Heart right ventricle (tissue), 16 donors: ENCODE results near the gene CADPS2. TPM values are rescaled to one million over a fixed set of nuclear protein-coding genes. Genes with fewer than 3 reads are reported as not detected.

Source experiments
- ATAC-seq, 8 donors: fragments of 200-7000 bp; cut with Tn5 transposase; one replicate each; pipeline ENCODE4 v1.9.1; 2020; ENCODE audit warnings: mild to moderate bottlenecking in 8 of 8, moderate library complexity in 8 of 8, moderate number of reproducible peaks in 1 of 8
- DNase-seq, 2 donors: peaks; one replicate each; pipeline ENCODE4 v3.0.0-alpha.2; 2020
- H3K27ac ChIP-seq, 10 donors: fragments of 200-600 bp; sonication (generic) in 2 of 10; one replicate each; pipeline versions ENCODE4 v1.5.0 to v1.8.0; 2020 to 2022; ENCODE audit warnings: mild to moderate bottlenecking in 3 of 10
- H3K27me3 ChIP-seq, 7 donors: fragments of 200-600 bp; one replicate each; pipeline ENCODE4 v1.8.0; 2021 to 2022; ENCODE audit warnings: mild to moderate bottlenecking in 2 of 7
- H3K36me3 ChIP-seq, 9 donors: fragments of 200-600 bp; sonication (generic) in 1 of 9; one replicate each; pipeline versions ENCODE4 v1.5.0 to v1.8.0; 2020 to 2022; ENCODE audit warnings: mild to moderate bottlenecking in 2 of 9
- H3K4me1 ChIP-seq, 9 donors: fragments of 200-600 bp; sonication (generic) in 1 of 9; one replicate each; pipeline versions ENCODE4 v1.5.0 to v1.8.0; 2020 to 2022; ENCODE audit warnings: mild to moderate bottlenecking in 4 of 9
- H3K4me3 ChIP-seq, 10 donors: fragments of 200-600 bp; sonication (generic) in 2 of 10; one replicate each; pipeline versions ENCODE4 v1.5.0 to v1.8.0; 2020 to 2022; ENCODE audit warnings: mild to moderate bottlenecking in 7 of 10, moderate library complexity in 2 of 10
- H3K9me3 ChIP-seq, 11 donors: fragments of 200-600 bp in 10 of 11; sonication (generic) in 2 of 11; one replicate each; pipeline versions ENCODE4 v1.5.0 to v1.8.0; 2013 to 2022; ENCODE audit warnings: mild to moderate bottlenecking in 2 of 11, control low read depth in 1 of 11, moderate library complexity in 1 of 11
- CTCF ChIP-seq, 9 donors: fragments of 200-600 bp; sonication (generic) in 2 of 9; IDR thresholded peaks; one replicate each; pipeline versions ENCODE4 v1.5.0 to v1.8.0; 2021 to 2022; ENCODE audit warnings: antibody characterized with exemption in 9 of 9, mild to moderate bottlenecking in 5 of 9, moderate library complexity in 1 of 9
- WGBS, 2 donors: extraction: QIAGEN DNeasy Blood & Tissue Kit; methylation state at CpG; one replicate each; pipeline ENCODE4 v1.1.7; 2013; ENCODE audit warnings: inconsistent platforms in 1 of 2; 5-methylcytosine and 5-hydroxymethylcytosine counted together
- intact Hi-C, 10 donors: fragments of 100-400 bp; cut with DNase I; formaldehyde crosslinking; loops; one replicate each; pipeline versions ENCODE4 v1.11.1 to v1.14.2; 2022
- polyA plus RNA-seq, 2 donors: library from polyadenylated mRNA; stranded (reverse); fragments of 200-250 nt; gene quantifications; one replicate each; pipeline ENCODE4 v1.2.3, GENCODE V29; 2013
- total RNA-seq, 10 donors: library from RNA; stranded (reverse); fragmentation: NEBNext Ultra II Directional in 3 of 10; extraction: Animal tissue kit (Norgen Biotek cat#: 25700) in 3 of 10; gene quantifications; one replicate each; pipeline versions ENCODE4 v1.2.1 to v1.2.4, GENCODE V29; 2021 to 2023
- donor health status: Arrhythmogenic right ventricular cardiomyopathy.
- donor health status: ischemic (EF 13 %, LVEDD 7.1; RV severe dilation, severe dysfunction).
- donor health status: healthy with polysubstance abuse.
- donor health status: DM: no; HTN: yes; CAD: no.
- donor health status: DM: no; HTN: no; CAD: no.
- donor health status: ischemic (EF 25% LVEDD 6.9; RV normal size, moderate dysfunction).
- donor health status: ischemic (EF 25% LVEDD 5.7; RV mildly dilated, moderate dysfunction).
- donor health status: healthy.
- donor health status: DM: yes; HTN: yes; CAD: no.
- donor health status: Ischemic cardiomyopathy.
- donor health status: ischemic (EF 35%, LVEDD 5.7; RV mildly dilated, moderate dysfunction).
- donor health status: nonischemic (EF 11% LVEDD 7.7; RV severe dilation, severe dysfunction).
- donor health status: DM: yes; HTN: yes; CAD: no.
- donor health status: PGD.
- donor health status: ischemic (EF 29% LVEDD 5.4; RV normal size, mild dysfunction).
- donor health status: nonischemic (EF 23%, LVEDD 6.1; RV moderate dilation, normal function).

CADPS2 gene
- total and polyA plus RNA-seq, 12 donors = 3.6 to 25.7 (median 6.6) TPM

GRCh38 chr7:122762071-122762470 lies 124.2 kb downstream of the CADPS2 start:
- H3K27me3 ChIP-seq = no peaks in the 10 kb centered on the region
- DNase-seq (no peak), ATAC-seq (no peak)
- H3K9me3 ChIP-seq = no peaks in the 10 kb centered on the region
- intact Hi-C loops = no loop called here
- peaks cover 0 to 10% (median 0%) of the 10 kb centered on the region in 9 donors for H3K4me1 ChIP-seq
- 79 to 87% methylated on average over 2 of the region's 2 CpGs for WGBS, 2 donors
- H3K27ac ChIP-seq = no peak overlapping the region
- TF ChIP-seq CTCF (IDR thresholded peaks at IDR 0.05) = no peak
- no peaks in the 10 kb centered on the region for H3K36me3 ChIP-seq
- no peak overlapping the region for H3K4me3 ChIP-seq

GRCh38 chr7:122758501-122758900 lies 127.8 kb downstream of the CADPS2 start:
- H3K4me3 ChIP-seq = no peak overlapping the region
- no peaks in the 10 kb centered on the region for H3K27me3 ChIP-seq
- H3K9me3 ChIP-seq = no peaks in the 10 kb centered on the region
- no peaks in the 10 kb centered on the region for H3K36me3 ChIP-seq
- intact Hi-C loops = no loop called here
- DNase-seq = no peak
- no peak for ATAC-seq
- H3K4me1 ChIP-seq = no peaks in the 10 kb centered on the region
- 42% methylated on average over 1 of the region's 1 CpG for WGBS, 2 donors
- TF ChIP-seq CTCF (IDR thresholded peaks at IDR 0.05) = no peak
- no peak overlapping the region for H3K27ac ChIP-seq

GRCh38 chr7:122756860-122757259 lies 129.4 kb downstream of the CADPS2 start:
- Histone ChIP-seq H3K4me1 (no peaks in the 10 kb centered on the region), H3K27me3 (no peaks in the 10 kb centered on the region), H3K4me3 (no peak overlapping the region), H3K27ac (no peak overlapping the region), H3K36me3 (no peaks in the 10 kb centered on the region), H3K9me3 (no peaks in the 10 kb centered on the region)
- DNase-seq = no peak
- TF ChIP-seq CTCF (IDR thresholded peaks at IDR 0.05) = no peak
- ATAC-seq = no peak
- 78 to 80% methylated on average over 1 of the region's 1 CpG for WGBS, 2 donors
- intact Hi-C loops = no loop called here

- H3K27ac ChIP-seq = no peak overlapping the region
- no peaks in the 10 kb centered on the region for H3K4me1 ChIP-seq
- DNase-seq (no peak), ATAC-seq (no peak)
- no peak for TF ChIP-seq CTCF (IDR thresholded peaks at IDR 0.05)
- no peak overlapping the region for H3K4me3 ChIP-seq
- intact Hi-C loops = no loop called here
- no peaks in the 10 kb centered on the region for H3K9me3 ChIP-seq
- no peaks in the 10 kb centered on the region for H3K27me3 ChIP-seq
- no peaks in the 10 kb centered on the region for H3K36me3 ChIP-seq
- WGBS, 2 donors = 77% methylated on average over 2 of the region's 2 CpGs
Measured at GRCh38 chr7:122755696-122756095, 130.6 kb downstream of the CADPS2 start.

GRCh38 chr7:122752583-122752982 lies 133.7 kb downstream of the CADPS2 start:
- H3K4me1 ChIP-seq = no peaks in the 10 kb centered on the region
- H3K9me3 ChIP-seq = no peaks in the 10 kb centered on the region
- intact Hi-C loops = no loop called here
- H3K27me3 ChIP-seq = no peaks in the 10 kb centered on the region
- DNase-seq (no peak), ATAC-seq (no peak)
- no peak overlapping the region for H3K27ac ChIP-seq
- H3K4me3 ChIP-seq = no peak overlapping the region
- WGBS, 2 donors = 59% methylated on average over 3 of the region's 3 CpGs
- no peak for TF ChIP-seq CTCF (IDR thresholded peaks at IDR 0.05)
- no peaks in the 10 kb centered on the region for H3K36me3 ChIP-seq
